Central memory CD4-positive, alpha-beta T cell (primary cell): ENCODE measurements around the gene MPPED2.

Experiments
- DNase-seq: peaks from one replicate; pipeline ENCODE4 v3.0.0; 2022

The MPPED2 gene

DNA sequence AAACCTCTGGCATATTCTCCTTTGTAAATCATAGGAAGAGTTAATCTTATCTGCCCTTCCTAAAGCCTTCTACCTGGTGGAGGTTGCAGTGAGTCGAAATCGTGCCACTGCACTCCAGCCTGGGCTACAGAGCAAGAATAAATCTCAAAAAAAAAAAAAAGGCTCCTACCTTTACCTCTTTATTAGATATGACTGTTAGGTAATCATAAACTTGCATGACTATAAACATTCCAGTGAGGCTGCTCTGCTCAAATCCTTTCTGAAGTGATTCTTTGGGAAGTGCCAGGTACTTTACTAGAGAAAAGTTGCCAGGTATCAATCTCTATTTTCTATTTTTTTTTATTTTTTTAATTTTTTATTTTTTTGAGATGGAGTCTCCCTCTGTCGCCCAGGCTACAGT, 59.6 kb downstream of the MPPED2 start:
- DNase-seq: no peak

DNA sequence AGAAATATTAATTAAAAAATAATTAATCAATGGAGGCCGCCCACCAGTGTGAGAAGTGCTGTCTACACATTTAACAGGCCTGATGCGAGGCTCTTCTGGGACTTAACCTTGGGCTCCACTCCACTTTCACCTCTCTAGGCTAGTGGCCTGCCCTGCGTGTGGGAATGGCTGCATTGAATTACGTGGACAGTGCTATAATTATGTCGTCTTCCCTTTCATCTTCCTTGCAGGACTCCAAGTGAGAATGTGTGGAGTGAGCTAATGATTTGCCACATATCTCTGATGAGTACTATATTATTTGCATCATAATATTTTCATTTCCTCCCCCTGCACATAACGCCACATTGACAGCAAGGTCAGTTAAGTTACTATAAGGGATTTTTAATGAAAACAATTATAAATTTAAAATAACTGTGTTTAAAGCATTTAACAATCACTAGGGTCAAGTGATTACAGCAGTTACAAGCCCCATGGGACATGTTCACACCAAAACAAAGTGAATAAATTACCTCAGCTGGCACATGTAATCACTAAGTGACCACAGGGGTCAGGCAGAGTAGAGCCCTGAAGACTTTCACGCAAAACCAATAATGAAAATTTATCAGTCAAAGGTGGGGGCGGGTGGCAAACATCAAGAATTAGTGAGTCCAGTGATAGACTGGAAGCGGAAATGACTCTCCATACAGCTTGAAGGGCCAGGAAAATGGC, 63.5 kb downstream of the MPPED2 start:
- DNase-seq: no peak

DNA sequence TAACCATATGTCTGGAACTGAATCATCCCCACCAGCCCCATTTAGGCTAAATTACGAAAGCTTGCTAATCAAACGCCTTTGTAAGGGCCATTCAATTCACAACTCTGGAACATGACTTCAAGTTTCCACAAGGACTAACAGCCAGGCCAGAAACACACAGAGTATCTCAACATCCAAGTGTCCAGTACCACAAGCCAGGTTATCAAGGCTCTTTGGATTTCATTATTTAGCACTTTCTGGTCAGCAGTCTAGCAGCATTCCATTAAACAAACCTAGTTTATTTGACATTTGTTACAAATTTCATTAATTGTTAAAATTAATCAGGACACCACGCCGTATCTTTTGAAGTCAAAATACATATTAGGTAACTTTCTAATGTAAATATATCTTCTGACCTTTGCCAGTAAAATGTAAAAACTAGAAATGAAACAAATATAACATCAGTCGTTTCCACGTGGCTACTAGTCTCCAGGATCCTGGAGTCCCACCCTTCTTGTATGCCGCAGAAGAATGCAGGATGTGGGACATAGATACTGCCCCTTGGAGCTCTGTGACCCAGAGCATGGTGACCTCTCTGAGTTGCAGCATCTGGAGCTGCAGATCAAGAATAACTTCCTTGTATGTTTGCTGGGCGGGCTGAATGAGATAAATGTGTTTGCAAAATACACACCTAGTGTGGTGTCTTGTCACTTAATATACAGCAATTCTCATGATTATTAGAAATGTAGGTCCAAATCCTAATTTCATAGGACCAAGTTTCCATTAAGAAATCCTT, 64.7 kb downstream of the MPPED2 start:
- DNase-seq: no peak

DNA sequence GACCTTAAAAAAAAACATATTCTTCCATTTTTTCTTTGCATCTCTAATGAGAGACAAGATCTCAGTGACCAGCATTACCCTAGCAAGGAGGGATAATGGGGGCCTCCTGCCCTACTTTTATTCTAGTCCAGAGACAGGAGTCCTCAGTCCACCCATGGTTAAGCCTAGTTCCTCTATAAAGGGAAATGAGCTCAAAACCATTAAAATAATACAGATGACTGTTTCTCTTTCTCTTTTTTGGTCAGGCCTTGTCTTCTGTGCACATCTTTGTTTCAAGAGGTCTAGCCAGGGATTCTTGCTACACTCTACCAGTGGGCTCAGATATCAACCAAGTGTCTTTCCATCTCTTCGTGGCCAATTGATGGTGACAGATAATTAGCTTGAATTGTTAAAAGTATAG, 73.1 kb downstream of the MPPED2 start:
- no peak for DNase-seq

DNA sequence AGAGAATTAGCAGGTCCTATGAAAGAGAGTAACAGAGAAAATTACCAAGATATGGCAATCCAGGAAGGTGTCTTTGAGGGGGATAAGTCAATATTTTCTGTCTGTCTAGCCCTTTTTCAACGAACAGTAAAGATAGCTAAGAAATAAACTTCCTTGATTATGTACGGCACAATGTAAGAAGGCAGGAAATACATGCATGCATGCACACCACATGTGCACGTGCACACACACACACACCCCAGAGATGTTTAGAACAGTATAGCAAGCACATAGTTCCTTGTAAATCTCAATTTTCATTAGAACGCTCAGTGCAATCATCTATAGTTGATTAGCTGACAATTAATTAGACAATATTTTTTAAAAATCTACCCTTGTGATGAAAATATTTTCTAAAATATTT, 74.7 kb downstream of the MPPED2 start:
- no peak for DNase-seq

DNA sequence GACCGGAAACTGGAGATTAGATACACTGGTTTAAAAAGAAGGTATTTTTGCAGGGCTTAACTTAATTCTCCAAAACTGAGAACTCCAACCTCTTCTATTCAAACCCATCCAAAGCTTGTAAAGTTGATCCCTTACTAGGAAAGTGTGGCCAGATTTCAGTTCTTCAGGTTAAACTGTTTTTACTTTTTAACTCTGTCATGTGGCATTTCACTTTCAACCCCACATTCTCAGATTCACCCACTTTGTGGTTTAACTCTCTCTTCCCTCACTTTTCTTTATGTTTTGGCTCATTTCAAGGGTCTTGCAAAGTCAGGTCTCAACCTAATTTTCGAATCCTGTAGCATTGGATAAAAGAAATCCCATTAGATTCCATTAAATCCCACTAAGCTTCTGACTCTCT, 75.4 kb downstream of the MPPED2 start:
- no peak for DNase-seq

DNA sequence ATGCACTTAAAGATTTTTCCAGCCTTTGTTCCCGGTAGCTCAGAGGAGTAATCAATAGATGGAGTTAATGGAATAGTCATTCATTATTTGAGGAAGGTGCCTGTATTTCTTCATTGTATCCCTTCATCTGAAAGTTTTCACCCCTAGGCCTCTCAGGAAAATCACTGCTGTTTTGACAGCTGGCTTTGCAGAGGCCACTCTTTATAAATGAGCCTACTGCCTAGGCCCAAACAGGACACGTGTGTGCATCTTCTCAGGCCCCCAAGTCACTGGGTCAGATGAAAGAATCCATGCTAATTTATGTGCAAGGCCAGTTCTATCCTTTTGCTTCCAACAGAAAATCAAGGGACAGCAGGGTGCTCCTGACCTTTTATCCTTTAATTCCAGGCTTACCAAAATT, 76.8 kb downstream of the MPPED2 start:
- DNase-seq: no peak

DNA sequence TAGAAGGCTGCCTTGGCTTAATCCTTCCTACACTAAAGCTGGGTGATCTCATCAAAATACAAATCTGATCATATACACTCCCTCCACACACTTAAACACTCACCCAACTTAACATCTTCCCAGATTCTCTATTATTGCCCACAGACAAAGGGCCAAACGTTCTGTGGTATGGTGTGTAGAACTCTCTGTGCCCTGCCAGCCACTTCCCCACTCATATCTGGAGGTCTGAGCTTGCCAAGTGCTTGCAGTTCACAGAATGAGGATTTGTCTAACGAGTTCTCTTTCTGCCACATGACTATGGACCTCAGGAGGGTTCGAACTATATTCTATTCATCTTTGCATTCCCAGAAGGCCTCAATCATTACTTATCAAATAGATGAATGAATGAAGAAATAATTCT, 77.6 kb downstream of the MPPED2 start:
- no peak for DNase-seq

DNA sequence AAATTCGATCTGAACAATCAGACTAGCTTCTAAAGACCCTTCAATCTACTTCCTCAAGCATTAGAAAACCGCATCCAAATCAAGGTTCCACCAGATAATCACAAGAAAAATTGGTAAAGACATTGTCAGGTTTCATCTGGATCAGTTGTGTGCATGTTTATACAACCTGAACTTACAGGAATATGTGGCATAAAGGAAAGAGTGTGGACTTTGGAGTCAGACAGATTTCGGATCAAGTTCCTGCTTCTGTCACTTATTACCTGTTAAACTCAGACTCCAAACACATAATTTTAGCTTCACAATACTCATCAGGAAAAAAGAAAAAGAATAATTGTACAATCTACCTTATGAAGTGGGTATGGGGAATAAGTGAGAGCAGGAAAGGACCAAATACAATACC, 80.5 kb downstream of the MPPED2 start:
- no peak for DNase-seq

DNA sequence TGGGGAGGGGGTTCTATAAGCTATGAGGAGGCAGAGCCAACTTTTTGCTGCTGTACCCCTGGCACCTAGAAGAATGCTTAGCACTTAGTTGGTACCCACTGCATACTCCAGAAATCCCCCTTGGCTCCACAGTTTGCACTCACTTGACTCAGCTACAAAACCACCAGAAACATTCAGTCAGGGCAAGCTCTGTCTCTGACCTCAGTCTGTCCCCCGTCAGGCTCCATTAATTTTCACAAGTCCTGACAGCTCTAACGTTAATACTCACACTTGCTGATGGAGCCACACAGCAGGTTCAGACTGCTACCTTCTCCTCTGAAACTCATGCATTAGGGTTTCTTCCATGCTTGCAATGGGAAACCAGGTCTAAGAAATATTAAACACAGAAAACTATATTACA, 81.7 kb downstream of the MPPED2 start:
- DNase-seq: no peak

DNA sequence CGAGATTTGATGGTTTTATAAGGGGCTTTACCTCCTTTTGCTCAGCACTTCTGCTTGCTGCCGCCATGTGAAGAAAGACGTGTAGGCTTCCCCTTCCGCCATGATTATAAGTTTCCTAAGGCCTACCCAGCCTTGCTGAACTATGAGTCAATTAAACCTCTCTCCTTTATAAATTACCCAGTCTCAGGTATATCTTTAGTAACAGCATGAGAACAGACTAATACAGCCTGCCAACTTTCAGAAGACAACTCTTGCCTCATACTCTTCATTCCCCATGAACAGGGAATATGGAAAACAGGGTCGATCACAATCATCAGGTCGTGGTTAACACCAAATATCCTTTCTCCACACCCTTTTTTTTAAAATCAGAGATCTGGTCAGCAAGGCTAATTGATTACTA, 83.0 kb downstream of the MPPED2 start:
- DNase-seq: no peak

DNA sequence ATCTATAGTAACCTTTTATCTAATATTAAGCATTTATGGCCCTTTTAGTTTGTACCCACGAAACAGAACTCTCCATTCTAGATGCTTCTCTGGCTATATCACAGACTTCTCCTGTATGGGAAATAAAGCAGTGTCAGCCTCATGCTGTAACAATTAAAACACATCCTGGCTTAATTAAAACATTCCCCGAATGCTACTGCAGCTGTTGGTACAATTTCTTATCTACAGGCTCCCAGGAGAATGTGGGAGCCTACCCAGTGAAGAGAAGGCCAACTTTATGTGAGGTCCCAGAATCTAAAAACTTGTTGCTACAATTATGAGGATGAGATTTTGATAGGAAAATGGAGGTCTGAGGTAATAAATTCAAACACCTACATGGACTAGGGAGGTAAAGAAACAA, 83.8 kb downstream of the MPPED2 start:
- DNase-seq: no peak

DNA sequence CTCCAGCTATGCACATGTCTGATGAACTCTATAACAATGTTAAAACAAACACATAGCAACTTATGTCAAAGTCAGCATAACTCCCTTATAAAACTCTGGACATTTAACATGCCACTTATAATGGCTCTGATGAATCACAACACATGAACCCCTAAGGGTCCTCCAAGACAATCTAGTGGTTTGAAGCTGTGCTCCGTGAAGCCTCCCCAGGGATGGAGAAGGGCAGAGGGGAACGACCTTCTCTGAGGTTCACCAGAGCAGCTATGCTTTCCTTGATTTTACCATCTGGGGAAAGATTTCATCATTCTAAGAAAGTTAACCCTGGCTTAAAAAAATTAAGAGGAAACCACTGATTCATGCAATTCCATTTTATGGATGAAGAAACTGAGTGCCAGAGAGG, 84.4 kb downstream of the MPPED2 start:
- no peak for DNase-seq

DNA sequence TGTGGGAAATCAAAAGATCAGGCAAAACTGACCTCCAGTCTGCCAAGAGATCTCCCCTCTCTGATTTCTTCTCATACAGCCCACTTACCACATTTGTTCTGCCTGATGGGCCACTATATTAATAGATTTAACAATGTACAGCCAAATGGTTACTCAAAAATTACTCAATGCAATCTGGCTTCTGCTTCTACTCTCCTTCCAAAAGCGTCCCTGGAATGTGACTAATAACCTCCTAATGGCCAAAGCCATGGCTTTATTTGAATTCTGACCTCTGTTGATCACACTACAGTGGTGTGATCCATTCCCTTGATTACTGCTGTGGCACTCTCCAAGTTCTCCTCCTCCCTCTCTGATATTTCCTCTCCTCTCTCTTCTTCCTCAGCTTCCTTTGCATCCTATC, 86.2 kb downstream of the MPPED2 start:
- no peak for DNase-seq

DNA sequence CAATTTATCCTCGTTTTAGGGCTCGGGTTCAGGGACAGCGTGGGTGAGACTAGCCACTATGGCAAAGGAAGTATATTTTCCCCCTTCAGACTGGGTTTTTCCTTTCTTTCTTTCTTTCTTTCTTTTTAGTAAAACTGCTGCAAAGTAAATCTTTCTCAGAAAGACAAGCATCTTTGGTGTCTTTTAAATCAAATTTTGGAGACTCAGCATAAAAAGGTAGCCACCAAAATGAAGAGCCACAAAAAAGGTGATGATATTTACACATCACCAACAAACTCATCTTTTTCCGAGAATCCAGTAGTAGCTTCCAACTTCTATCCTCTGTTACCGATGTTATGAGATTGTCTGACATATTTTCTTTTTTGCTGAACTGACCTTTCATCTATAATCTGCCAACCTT, 88.6 kb downstream of the MPPED2 start:
- DNase-seq: no peak

DNA sequence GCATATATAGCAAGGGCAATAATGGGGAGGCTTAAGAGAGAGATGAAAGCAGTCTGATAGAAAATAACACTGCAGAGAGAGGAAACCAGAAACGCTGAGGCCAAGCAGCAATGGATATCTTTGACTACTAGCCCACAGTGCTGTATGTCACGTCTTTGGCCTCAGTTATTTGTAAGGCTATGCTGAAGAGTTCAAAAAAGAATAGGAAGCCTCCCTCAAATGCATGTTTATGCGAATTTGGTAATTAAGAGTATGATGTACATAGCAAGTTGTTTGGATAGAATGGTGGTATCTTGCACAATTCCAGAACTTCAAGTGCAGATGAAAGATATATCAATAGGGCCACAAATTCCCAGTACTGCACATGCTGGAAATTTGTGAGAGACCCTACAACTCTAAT, 89.2 kb downstream of the MPPED2 start:
- no peak for DNase-seq

DNA sequence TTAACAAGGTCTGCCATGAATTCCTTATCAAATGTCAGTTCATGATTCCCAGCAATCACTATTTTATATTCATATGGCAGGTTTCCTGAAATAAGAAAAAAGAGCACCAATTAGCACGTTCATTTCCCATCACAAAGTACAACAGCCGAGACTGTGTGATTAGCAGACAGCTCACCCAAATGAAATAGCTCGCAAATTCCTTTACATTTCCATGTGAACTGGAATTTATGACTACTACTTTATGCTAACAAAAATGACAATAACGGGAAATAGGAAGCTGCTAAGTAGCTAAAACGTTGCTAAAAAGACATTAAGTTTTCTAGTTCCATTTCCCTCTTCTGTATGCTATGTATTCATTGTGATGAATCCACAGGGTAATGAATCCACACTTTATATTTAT, 90.7 kb downstream of the MPPED2 start:
- DNase-seq: no peak

DNA sequence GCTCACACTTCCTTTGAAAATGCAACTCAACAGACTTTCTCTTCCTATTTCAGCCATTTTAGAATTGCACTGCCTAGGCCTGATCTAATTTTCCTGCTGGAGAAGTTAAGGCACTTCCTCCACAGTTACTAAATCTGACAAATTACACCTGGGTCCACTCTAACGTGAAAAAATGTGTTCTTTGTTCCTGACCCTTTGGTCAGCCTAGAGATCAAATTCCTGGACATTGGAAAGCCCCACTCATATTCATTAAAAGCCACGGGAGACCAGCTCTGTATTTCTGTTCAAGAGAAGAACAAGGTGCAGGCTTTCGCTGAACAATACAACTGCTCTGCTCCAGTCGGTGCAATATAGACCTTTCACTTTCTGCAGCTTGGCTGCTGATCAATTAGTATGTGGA, 96.6 kb downstream of the MPPED2 start:
- DNase-seq: no peak

DNA sequence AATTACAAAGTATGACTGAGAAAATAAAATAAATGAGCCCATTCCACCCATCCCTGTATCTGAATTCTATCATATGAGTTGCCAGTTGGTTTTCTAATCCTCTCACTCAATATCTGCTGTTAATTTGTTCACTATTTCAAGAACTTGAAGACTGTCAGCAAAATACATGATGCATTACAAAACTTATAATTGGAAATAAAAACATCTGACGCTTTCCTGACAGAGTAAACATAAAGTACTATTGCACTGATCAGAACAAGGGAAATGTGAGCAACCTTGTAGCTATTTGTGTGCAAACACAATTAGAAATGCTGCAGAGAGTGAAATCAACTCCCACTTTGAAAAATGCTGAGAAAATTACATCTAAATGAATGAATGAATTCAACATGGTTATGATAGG, 97.1 kb downstream of the MPPED2 start:
- no peak for DNase-seq

DNA sequence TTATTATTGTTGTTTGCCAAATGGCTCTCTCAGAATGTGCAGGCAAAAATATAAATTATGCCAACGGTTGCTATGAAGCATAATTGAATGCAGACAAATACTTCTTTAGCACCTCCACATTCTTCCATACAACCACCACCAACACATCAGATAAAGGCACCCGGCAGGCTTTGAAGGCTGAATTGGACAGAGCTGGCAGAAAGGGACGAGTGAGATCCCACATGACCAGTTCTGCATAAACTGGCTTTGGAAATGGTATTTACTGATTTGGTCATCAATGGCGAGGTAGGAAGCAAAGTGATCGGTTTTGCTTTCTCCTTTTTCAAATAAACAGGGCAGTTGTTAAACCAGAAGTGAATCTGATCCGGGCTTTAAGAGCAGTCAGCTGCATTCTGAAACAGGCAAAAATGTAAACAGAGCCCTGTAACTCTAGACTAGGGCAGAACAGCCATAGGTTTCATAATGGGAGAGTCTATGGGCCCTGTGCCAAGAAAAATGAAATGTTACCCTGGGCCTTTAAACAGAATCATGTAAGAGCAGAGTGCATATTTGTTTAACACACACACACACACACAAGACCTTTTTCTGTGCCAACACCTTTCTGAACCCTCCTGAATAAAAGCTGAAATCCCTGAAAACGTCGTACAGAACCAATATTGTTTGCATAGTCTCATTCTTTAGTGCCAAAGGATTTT, 97.7 kb downstream of the MPPED2 start:
- no peak for DNase-seq

DNA sequence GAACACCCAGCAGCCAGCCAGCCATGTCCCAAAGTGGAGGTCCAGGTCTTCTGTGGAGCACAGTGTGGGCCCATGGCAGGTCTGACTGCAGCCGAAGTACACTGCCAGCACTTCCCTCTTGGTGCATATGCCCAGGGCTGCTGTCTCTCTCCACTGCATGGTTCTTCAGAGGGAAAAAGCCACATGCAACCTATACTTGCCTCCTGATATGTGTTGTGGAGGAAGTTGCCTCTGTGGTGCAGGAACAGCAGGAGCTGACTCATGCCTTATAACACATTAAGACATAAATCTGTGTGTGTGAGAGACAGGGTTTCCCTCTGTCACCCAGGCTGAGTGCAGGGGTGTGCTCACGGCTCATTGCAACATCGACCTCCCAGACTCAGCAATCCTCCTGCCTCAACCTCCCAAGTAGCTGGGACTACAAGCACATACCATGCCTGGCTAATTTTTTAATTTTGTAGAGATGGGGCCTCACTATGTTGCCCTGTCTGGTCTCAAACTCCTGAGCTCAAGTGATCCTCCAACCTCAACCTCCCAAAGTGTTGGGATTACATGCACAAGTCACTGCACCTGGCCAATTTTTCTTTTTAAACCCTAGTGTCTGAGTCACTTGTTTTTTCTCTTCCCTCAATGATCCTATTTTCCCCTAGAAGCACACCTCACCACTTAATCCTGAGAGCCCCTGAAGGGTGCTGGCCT, 98.8 kb downstream of the MPPED2 start:
- no peak for DNase-seq

DNA sequence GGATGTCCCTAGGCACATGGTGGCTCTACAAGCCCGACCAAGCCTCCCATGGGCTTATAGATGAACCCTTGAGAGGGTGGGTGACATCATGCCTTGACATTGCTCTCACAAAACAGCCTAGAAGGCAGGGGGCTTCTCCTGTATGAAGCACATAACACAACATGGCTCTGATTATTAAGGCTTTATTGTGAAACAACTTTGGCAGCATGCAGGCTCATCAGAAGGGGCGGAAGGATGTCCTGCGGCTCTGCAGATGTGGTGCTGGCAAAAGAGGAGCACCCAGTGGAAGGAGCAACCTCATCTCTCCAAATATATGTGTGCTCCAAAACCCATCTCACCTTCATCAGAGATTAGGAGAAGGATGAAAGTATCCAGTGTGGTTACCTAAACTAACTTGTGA, 100.4 kb downstream of the MPPED2 start:
- DNase-seq: no peak

DNA sequence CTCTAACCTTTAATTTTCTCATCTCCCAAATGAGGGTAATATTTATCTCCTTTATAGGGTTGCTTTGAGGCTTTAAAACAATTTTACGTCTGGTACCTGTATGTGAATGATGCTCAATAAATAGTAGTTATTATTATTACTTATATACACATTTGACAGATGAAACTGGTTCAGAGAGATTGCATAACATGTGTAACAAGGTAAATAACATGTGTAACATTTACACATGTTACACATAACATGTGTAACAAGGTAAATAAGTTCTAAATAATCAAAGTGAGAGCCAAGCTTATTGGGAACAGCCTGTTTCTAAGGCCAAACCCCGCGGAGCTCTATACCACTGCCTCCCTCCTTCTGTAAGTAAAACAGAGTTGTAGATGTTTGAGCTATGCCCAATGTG, 100.9 kb downstream of the MPPED2 start:
- no peak for DNase-seq

DNA sequence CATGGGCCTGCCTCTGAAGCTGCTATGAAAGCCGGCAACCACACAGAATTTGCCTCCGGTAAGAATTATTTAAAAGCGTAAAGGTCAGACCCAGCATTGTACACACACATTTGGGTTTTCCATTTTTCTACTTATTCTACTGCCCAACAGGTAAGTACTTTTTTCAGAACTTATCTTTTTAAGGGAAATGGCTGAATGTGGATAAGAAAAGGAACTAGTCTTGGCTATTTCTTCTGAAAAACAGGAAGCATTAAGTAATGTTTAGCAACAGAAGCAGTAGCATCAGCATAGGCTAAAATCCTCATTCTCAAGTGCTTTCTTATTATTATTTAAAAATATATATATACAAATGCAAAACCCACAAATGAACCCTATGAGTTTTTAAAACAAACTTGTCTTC, 103.1 kb downstream of the MPPED2 start:
- DNase-seq: no peak
